NB4 (cell line): ENCODE results near the gene ZBTB20.

Experiments used
- POLR2A ChIP-seq: IDR thresholded peaks from 2 replicates; pipeline ENCODE4 v1.6.1; 2011; ENCODE audit warnings: mild to moderate bottlenecking; ENCODE audit not compliant: insufficient read length; ENCODE audit errors: extremely low read depth
- TF ChIP-seq, protein P1 (sequence below): IDR thresholded peaks from one replicate; pipeline ENCODE4 v1.5.1; 2012; ENCODE audit warnings: low read depth, low read length
- TF ChIP-seq, protein P2 (sequence below): IDR thresholded peaks from 2 replicates; pipeline ENCODE4 v1.6.1; 2011; ENCODE audit warnings: low read depth, low read length

- TF ChIP-seq, protein P1, sequence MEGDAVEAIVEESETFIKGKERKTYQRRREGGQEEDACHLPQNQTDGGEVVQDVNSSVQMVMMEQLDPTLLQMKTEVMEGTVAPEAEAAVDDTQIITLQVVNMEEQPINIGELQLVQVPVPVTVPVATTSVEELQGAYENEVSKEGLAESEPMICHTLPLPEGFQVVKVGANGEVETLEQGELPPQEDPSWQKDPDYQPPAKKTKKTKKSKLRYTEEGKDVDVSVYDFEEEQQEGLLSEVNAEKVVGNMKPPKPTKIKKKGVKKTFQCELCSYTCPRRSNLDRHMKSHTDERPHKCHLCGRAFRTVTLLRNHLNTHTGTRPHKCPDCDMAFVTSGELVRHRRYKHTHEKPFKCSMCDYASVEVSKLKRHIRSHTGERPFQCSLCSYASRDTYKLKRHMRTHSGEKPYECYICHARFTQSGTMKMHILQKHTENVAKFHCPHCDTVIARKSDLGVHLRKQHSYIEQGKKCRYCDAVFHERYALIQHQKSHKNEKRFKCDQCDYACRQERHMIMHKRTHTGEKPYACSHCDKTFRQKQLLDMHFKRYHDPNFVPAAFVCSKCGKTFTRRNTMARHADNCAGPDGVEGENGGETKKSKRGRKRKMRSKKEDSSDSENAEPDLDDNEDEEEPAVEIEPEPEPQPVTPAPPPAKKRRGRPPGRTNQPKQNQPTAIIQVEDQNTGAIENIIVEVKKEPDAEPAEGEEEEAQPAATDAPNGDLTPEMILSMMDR = no peak
- TF ChIP-seq POLR2A = no peak
- TF ChIP-seq, protein P2, sequence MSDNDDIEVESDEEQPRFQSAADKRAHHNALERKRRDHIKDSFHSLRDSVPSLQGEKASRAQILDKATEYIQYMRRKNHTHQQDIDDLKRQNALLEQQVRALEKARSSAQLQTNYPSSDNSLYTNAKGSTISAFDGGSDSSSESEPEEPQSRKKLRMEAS = no peak
These were observed 7.5 kb upstream of the ZBTB20 start for GRCh38 chr3:115154611-115155010.
